GM10266 (cell line): ENCODE results near the gene CLNK.

Experiments
- DNase-seq: peaks from one replicate; pipeline ENCODE4 v3.0.0; 2012; ENCODE audit errors: extremely low spot score
- CTCF ChIP-seq: IDR thresholded peaks from 2 replicates; pipeline ENCODE4 v1.5.1; 2012; ENCODE audit warnings: mild to moderate bottlenecking, low read depth; ENCODE audit not compliant: control insufficient read depth, insufficient read depth; ENCODE audit errors: missing control alignments

The CLNK gene

GRCh38 chr4:10694151-10694827 lies 9.7 kb upstream of the CLNK start:
- TF ChIP-seq CTCF, result no peak
- no peak for DNase-seq

DNA sequence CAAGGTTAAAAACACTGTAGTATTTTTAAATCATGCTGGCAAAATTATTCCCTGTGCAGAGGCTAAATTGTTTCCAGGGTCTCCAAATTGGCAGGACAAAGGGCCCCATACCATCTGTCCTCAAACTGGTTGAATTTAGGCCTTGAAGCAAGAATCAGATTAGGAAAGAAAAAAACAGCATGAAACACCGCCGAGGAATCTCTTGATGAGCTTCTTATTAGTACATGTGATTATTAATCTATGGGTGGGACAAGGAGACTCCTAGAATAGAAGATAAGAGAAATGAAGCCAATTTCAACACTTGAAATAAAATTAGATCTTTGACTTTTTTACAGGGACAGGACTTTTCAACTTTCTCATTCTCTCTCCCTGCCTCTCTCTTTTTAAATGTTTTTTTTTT lies 7.1 kb upstream of the CLNK start:
- TF ChIP-seq CTCF, result no peak
- DNase-seq, result no peak

DNA sequence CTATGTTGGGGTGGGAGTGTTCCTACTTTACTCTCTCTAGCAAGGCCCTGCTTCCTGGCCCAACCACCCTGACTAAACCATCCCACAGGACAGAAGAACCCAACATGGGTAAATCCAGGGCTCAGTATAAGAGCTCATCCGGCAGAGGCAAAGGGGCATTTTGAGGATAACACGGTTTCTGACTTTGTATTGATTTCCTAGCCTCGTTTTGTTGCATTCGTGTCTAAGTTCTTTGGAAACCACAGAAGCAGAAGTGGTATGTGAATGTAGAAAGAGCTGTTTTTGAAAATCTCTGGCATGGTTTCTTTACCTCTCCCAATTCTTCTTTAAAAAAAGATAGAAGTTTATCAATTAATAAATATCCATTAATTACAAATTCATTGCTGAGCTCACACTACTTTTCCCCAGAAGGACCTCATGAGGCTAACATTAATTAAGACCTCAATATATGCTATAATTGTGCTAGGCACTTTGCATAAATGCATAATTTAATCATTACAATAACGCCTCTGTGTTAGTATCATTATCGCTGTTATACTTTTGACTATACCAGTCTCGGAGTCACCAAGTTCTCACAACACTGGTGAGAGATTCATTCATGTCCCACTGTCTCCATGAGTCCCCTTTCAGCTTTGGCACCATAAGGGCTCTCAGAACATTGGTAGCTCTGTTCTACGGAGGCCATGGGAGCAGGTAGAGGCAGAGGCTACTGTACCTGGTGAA lies 5.8 kb upstream of the CLNK start:
- TF ChIP-seq CTCF, result no peak
- DNase-seq, result no peak

DNA sequence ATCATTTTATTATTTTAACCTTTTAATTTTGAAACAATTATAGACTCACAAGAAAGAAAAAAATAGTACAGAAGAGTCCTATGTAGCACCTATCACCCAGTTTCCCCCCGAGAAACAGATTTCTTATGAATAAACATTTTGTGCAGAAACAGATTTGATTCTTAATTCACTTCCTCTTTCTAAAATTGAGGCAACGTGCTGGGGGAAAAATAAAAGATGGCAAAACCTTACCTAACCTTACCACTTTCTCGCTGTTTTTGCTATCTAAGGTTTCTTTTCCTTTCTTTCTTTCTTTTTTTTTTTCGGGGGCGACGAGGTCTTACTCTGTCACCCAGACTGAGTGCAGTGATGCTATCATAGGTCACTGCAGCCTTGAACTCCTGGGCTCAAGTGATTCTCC lies 4.3 kb upstream of the CLNK start:
- no peak for TF ChIP-seq CTCF
- DNase-seq, result no peak

GRCh38 chr4:10688022-10688421 lies 3.5 kb upstream of the CLNK start:
- TF ChIP-seq CTCF, result no peak
- DNase-seq, result peak; percentile 35

GRCh38 chr4:10687526-10687925 lies 3.0 kb upstream of the CLNK start:
- no peak for DNase-seq
- no peak for TF ChIP-seq CTCF

DNA sequence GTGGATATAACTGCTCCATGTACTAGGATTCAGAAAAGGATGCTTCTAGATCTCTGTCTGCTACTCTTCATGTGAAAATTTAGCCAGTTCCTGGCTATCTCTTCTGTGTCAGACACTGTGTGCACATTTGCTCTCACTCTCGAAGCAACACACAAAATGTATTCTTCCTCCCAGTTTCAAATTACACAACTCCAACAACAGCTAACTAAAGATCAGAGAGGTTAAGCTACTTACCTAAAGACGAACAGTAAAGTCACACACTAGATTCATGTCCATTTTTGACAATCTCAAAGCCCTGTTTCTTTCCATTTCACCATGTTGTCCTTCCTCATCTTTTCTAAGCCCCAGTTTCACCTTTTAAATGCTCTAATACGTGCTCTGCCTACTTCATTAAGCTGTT lies 2.2 kb downstream of the CLNK start:
- DNase-seq, result no peak
- TF ChIP-seq CTCF, result no peak
